Stimulated activated naive CD8-positive, alpha-beta T cell treated with anti-CD3 and anti-CD28 coated beads, Interleukin-15, Interleukin-2, amounts not matched to agents 100 ng/mL and 50 ng/mL, for 24 hours (primary cell): ENCODE results near the gene PAMR1.

Experiments used
- H3K27ac Mint-ChIP-seq: one replicate; pipeline ENCODE4 v1.8.0; 2021; ENCODE audit warnings: mild to moderate bottlenecking, mixed read lengths
- H3K27me3 Mint-ChIP-seq: one replicate; pipeline ENCODE4 v1.8.0; 2021; ENCODE audit warnings: mixed read lengths
- H3K36me3 Mint-ChIP-seq: one replicate; pipeline ENCODE4 v1.8.0; 2021; ENCODE audit warnings: low read depth, mixed read lengths
- H3K4me1 Mint-ChIP-seq: one replicate; pipeline ENCODE4 v1.8.0; 2021; ENCODE audit warnings: low read depth, mixed read lengths
- H3K4me3 Mint-ChIP-seq: one replicate; pipeline ENCODE4 v1.8.0; 2021; ENCODE audit warnings: mild to moderate bottlenecking, mixed read lengths
- H3K9me3 Mint-ChIP-seq: one replicate; pipeline ENCODE4 v1.8.0; 2021; ENCODE audit warnings: mixed read lengths

The PAMR1 gene

GRCh38 chr11:35470616-35471015, 54.8 kb downstream of the PAMR1 start:
- H3K4me1 Mint-ChIP-seq = no peaks in the 10 kb centered on the region
- H3K27me3 Mint-ChIP-seq = peaks cover 19% of the 10 kb centered on the region
- no peaks in the 10 kb centered on the region for H3K36me3 Mint-ChIP-seq
- H3K4me3 Mint-ChIP-seq = no peak overlapping the region
- H3K9me3 Mint-ChIP-seq = no peaks in the 10 kb centered on the region
- no peak overlapping the region for H3K27ac Mint-ChIP-seq

GRCh38 chr11:35466058-35466457, 59.4 kb downstream of the PAMR1 start:
- Mint-ChIP-seq H3K4me1 (no peaks in the 10 kb centered on the region), H3K4me3 (no peak overlapping the region), H3K27ac (no peak overlapping the region), H3K9me3 (no peaks in the 10 kb centered on the region), H3K36me3 (no peaks in the 10 kb centered on the region), H3K27me3 (peaks cover 38% of the 10 kb centered on the region)

DNA sequence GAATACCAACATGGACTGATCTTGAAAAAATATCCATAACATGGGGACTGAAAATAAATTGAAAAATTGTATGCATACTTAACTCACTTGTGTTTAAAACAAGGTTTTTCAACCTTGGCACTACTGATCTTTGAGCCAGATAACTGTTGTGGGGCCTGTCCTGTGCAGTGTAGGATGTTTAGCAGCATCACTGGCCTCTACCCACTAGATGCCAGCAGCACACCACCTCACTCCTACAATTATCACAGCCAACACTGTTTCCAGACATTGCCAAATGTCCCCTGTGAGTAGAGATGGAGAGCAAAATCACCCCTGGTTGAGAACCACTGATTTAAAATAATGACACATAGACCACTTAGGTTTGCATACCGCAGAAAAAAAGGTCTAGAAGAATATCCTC, 61.1 kb downstream of the PAMR1 start:
- no peak overlapping the region for H3K4me3 Mint-ChIP-seq
- no peaks in the 10 kb centered on the region for H3K36me3 Mint-ChIP-seq
- H3K27me3 Mint-ChIP-seq = peaks cover 41% of the 10 kb centered on the region
- H3K9me3 Mint-ChIP-seq = no peaks in the 10 kb centered on the region
- no peak overlapping the region for H3K27ac Mint-ChIP-seq
- H3K4me1 Mint-ChIP-seq = no peaks in the 10 kb centered on the region

- H3K4me3 Mint-ChIP-seq = no peak overlapping the region
- no peaks in the 10 kb centered on the region for H3K4me1 Mint-ChIP-seq
- H3K27me3 Mint-ChIP-seq = peaks cover 37% of the 10 kb centered on the region
- H3K36me3 Mint-ChIP-seq = no peaks in the 10 kb centered on the region
- no peak overlapping the region for H3K27ac Mint-ChIP-seq
- H3K9me3 Mint-ChIP-seq = no peaks in the 10 kb centered on the region
Observed at GRCh38 chr11:35463331-35463751, 62.1 kb downstream of the PAMR1 start.

GRCh38 chr11:35461917-35462538, 63.4 kb downstream of the PAMR1 start:
- Mint-ChIP-seq H3K27me3 (peaks cover 33% of the 10 kb centered on the region), H3K4me3 (no peak overlapping the region), H3K36me3 (no peaks in the 10 kb centered on the region), H3K4me1 (no peaks in the 10 kb centered on the region), H3K27ac (no peak overlapping the region), H3K9me3 (no peaks in the 10 kb centered on the region)

- no peaks in the 10 kb centered on the region for H3K4me1 Mint-ChIP-seq
- no peak overlapping the region for H3K4me3 Mint-ChIP-seq
- H3K9me3 Mint-ChIP-seq = no peaks in the 10 kb centered on the region
- peaks cover 27% of the 10 kb centered on the region for H3K27me3 Mint-ChIP-seq
- H3K36me3 Mint-ChIP-seq = no peaks in the 10 kb centered on the region
- H3K27ac Mint-ChIP-seq = no peak overlapping the region
Observed at GRCh38 chr11:35459489-35459888, 65.9 kb downstream of the PAMR1 start.

DNA sequence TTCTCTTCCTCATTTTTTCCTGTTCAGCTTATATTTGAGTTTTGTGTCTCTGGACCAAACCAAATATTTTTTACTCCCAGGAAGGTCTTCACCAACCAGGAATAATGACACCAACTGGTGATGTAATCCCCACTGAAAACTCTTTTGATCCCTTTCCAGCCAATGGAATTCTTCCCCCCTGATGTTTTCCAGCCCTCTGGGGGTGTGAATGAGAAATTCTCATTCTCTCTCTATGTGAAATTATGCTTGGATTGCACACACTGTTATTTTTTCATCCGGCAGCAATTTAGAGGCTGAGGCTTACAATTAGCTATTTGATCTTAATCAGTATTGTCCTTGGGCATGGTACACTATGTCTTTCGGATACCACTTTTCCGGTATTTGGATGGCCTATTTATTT, 66.6 kb downstream of the PAMR1 start:
- no peaks in the 10 kb centered on the region for H3K4me1 Mint-ChIP-seq
- H3K9me3 Mint-ChIP-seq = no peaks in the 10 kb centered on the region
- H3K27ac Mint-ChIP-seq = no peak overlapping the region
- H3K36me3 Mint-ChIP-seq = no peaks in the 10 kb centered on the region
- H3K27me3 Mint-ChIP-seq = peaks cover 26% of the 10 kb centered on the region
- no peak overlapping the region for H3K4me3 Mint-ChIP-seq

GRCh38 chr11:35454362-35454761, 71.1 kb downstream of the PAMR1 start:
- no peak overlapping the region for H3K27ac Mint-ChIP-seq
- H3K4me3 Mint-ChIP-seq = no peak overlapping the region
- H3K9me3 Mint-ChIP-seq = no peaks in the 10 kb centered on the region
- H3K36me3 Mint-ChIP-seq = no peaks in the 10 kb centered on the region
- peaks cover 24% of the 10 kb centered on the region for H3K27me3 Mint-ChIP-seq
- no peaks in the 10 kb centered on the region for H3K4me1 Mint-ChIP-seq

GRCh38 chr11:35436581-35437250, 88.7 kb downstream of the PAMR1 start:
- Mint-ChIP-seq H3K27me3 (peaks cover 45% of the 10 kb centered on the region), H3K9me3 (no peaks in the 10 kb centered on the region), H3K27ac (no peak overlapping the region), H3K4me1 (no peaks in the 10 kb centered on the region), H3K4me3 (no peak overlapping the region), H3K36me3 (no peaks in the 10 kb centered on the region)

DNA sequence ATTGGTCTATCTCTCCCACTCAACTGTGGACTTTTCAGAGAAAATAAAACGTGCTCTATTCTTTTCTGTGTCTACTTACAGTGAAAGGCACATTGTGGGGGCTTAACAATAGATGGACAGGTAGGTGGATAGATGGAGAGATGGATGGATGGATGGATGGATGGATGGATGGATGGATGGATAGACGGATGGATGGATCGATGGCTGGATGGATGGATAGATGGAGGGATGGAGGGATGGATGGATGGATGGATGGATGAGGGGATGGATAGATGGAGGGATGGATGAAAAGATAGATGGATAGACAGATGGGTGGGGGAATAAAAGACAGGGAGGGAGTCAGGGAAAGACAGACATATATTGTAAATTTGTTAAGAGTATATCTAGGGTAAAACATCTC, 91.8 kb downstream of the PAMR1 start:
- H3K36me3 Mint-ChIP-seq = no peaks in the 10 kb centered on the region
- peaks cover 47% of the 10 kb centered on the region for H3K27me3 Mint-ChIP-seq
- H3K4me3 Mint-ChIP-seq = no peak overlapping the region
- no peaks in the 10 kb centered on the region for H3K9me3 Mint-ChIP-seq
- H3K4me1 Mint-ChIP-seq = no peaks in the 10 kb centered on the region
- no peak overlapping the region for H3K27ac Mint-ChIP-seq

DNA sequence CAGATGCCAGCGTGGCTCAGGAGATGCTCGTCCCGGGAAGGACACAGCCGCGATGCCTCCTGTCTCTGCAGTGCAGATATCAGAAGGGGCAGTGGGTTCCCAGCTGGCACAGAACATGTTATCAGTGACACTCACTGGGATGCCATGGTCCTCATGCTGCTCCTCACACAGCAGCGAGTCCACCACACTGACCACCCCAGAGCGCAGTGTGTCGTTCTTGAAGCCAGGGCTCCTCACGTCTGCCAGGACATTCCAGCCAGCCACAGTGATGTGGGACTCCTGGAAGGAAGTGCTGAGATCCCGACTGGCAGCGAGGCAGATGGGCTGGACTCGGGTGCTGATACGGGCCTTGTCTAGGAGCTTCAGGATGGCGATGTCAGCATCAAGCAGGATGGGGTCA, 93.0 kb downstream of the PAMR1 start:
- H3K4me3 Mint-ChIP-seq = no peak overlapping the region
- H3K9me3 Mint-ChIP-seq = no peaks in the 10 kb centered on the region
- no peaks in the 10 kb centered on the region for H3K36me3 Mint-ChIP-seq
- H3K27me3 Mint-ChIP-seq = peaks cover 48% of the 10 kb centered on the region
- H3K4me1 Mint-ChIP-seq = no peaks in the 10 kb centered on the region
- no peak overlapping the region for H3K27ac Mint-ChIP-seq

GRCh38 chr11:35427071-35427470, 98.3 kb downstream of the PAMR1 start:
- Mint-ChIP-seq H3K4me3 (no peak overlapping the region), H3K36me3 (no peaks in the 10 kb centered on the region), H3K4me1 (no peaks in the 10 kb centered on the region), H3K27me3 (peaks cover 74% of the 10 kb centered on the region), H3K9me3 (no peaks in the 10 kb centered on the region), H3K27ac (no peak overlapping the region)

DNA sequence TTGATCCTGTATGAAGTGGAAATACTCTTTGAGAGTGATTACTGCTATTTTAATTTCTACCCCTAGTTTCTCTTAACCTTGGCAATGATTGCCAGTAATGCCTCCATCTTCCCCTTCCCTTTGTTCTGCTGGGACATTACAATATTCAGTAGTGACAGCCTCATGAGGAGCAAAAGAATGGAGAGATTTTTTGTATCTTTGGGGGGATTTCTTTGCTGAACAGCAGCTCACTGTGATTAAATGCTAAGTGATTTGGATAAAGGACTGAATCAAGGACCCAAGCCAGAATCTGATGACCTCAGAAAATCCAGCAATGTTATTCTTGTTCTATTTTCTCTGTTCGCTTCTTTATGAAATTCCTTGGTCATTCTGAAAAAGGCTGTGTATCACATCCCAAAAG, 99.1 kb downstream of the PAMR1 start:
- no peak overlapping the region for H3K27ac Mint-ChIP-seq
- H3K36me3 Mint-ChIP-seq = no peaks in the 10 kb centered on the region
- no peaks in the 10 kb centered on the region for H3K4me1 Mint-ChIP-seq
- H3K9me3 Mint-ChIP-seq = no peaks in the 10 kb centered on the region
- no peak overlapping the region for H3K4me3 Mint-ChIP-seq
- H3K27me3 Mint-ChIP-seq = peaks cover 82% of the 10 kb centered on the region

DNA sequence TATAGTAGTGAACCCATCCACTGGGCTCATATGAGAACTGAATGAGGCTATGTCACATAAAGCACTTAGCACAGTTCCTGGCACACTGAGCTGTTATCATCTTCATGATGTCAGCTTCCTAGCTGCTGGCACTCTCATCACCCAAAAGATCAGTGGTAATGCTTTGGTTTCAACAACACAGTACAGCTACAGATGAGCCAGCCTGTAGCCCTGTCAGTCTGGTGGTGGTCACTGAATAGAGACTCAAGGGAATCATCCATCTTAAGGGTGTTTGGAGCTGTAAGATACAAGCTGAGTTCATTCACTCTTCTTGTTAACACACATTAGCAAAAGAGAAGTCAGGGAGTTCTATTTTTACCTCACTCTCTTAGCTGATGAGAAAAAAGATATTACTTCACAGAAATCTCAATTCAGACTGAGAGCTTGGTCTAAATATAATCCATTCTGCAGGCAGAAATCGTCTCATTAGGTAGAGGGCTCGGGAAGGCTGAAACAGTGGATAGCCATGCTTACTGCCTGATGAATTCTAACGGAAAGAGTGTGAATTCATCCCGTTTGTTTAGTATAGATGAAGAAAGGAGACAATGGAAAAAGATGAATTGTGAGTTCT, 99.7 kb downstream of the PAMR1 start:
- Mint-ChIP-seq H3K36me3 (no peaks in the 10 kb centered on the region), H3K27me3 (peaks cover 82% of the 10 kb centered on the region), H3K4me3 (no peak overlapping the region), H3K4me1 (peaks cover 5% of the 10 kb centered on the region), H3K27ac (no peak overlapping the region), H3K9me3 (no peaks in the 10 kb centered on the region)

DNA sequence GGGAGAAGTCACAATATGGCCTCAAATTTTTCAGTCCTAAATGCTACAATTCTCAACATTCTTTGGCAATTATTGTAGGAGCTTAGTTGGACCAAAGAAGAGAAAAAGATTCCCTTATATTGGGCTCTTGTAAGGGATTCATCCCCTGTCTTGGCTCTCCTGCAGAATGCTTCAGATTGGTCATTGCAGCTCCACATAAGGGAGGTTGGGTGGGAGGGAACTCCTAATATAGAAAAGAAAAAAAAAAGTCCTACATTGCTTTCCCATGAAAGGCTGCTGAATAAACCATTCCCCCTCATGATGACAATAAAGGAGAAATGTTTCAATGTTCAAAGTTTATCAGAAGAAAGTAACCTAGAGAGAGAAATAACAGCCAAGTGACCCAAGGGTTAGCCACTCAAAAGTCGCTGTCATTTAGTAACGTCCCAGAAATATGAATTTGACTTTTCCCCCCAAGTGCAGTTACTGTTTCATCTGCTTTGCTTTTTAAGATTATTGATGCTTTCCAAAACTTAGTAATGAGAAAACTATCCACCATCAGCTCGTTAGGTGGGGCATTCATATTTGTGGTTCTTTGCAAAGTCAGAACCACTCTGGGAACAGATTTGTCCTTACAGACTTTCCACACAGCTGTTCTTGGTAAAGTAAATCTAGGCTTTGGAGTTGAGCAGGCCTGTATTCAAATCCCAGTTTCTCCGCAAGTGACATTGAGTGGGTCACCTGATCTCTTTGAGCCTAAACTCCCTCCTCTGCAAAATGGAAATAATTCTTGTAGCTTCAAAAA, 101.1 kb downstream of the PAMR1 start:
- Mint-ChIP-seq H3K4me1 (peaks cover 12% of the 10 kb centered on the region), H3K4me3 (no peak overlapping the region), H3K27me3 (peaks cover 78% of the 10 kb centered on the region), H3K9me3 (no peaks in the 10 kb centered on the region), H3K27ac (no peak overlapping the region), H3K36me3 (no peaks in the 10 kb centered on the region)
